NCI-H2107 treated with DMSO at 0.1 percent for 48 hours (cell line): ENCODE results near the gene IL12RB2.
A peak's percentile ranks its signal among the peaks of the same experiment; 100 is the strongest.

Source experiments
- DNase-seq: peaks from one replicate; lab custom pipeline; 2025; ENCODE audit not compliant: unreplicated experiment; lab: John Stamatoyannopoulos, UW

Gene IL12RB2

GRCh38 chr1:67346982-67347381, 39.3 kb downstream of the IL12RB2 start:
- no peak for DNase-seq

GRCh38 chr1:67347688-67348472, 40.2 kb downstream of the IL12RB2 start:
- DNase-seq = peak; percentile 69

- no peak for DNase-seq
Measured at GRCh38 chr1:67348586-67349252, 41.0 kb downstream of the IL12RB2 start.

GRCh38 chr1:67350783-67351182, 43.1 kb downstream of the IL12RB2 start:
- DNase-seq = no peak

- DNase-seq = no peak
Measured at GRCh38 chr1:67352211-67352610, 44.5 kb downstream of the IL12RB2 start.

GRCh38 chr1:67355745-67356424, 48.2 kb downstream of the IL12RB2 start:
- no peak for DNase-seq

GRCh38 chr1:67359592-67359991, 51.9 kb downstream of the IL12RB2 start:
- no peak for DNase-seq

- no peak for DNase-seq
Measured at GRCh38 chr1:67361641-67362040, 54.0 kb downstream of the IL12RB2 start.

- peak; percentile 11 for DNase-seq
Measured at GRCh38 chr1:67367370-67368045, 59.8 kb downstream of the IL12RB2 start.

- DNase-seq = no peak
Measured at GRCh38 chr1:67368046-67368514, 60.4 kb downstream of the IL12RB2 start.

GRCh38 chr1:67371043-67371442, 63.4 kb downstream of the IL12RB2 start:
- no peak for DNase-seq

- DNase-seq = no peak
Measured at GRCh38 chr1:67371681-67372080, 64.0 kb downstream of the IL12RB2 start.

GRCh38 chr1:67372136-67372535, 64.5 kb downstream of the IL12RB2 start:
- DNase-seq = no peak

- no peak for DNase-seq
Measured at GRCh38 chr1:67372898-67373297, 65.2 kb downstream of the IL12RB2 start.

GRCh38 chr1:67376381-67376780, 68.7 kb downstream of the IL12RB2 start:
- no peak for DNase-seq

GRCh38 chr1:67377253-67377652, 69.6 kb downstream of the IL12RB2 start:
- no peak for DNase-seq

- no peak for DNase-seq
Measured at GRCh38 chr1:67381154-67381553, 73.5 kb downstream of the IL12RB2 start.

- no peak for DNase-seq
Measured at GRCh38 chr1:67382292-67382691, 74.6 kb downstream of the IL12RB2 start.

- DNase-seq = no peak
Measured at GRCh38 chr1:67383999-67384638, 76.4 kb downstream of the IL12RB2 start.

- DNase-seq = no peak
Measured at GRCh38 chr1:67390041-67390887, 82.6 kb downstream of the IL12RB2 start.
